ENCODE measurements around the gene CST9. TPM values are rescaled to one million over a fixed set of nuclear protein-coding genes. Genes with fewer than 3 reads are reported as not detected.

CST9 gene
- total and polyA plus RNA-seq, 10 of the 15 experiments (the other 5 are each of a cell fraction or from before 2014, with no cell fraction given): not detected

- DNase-seq (ENCODE audit: low read depth, low spot score) (no peak), FAIRE-seq (no peak), ATAC-seq (no peak)
- no peaks in the 10 kb centered on the region for H3K9me3 ChIP-seq (replicated peaks; ENCODE audit: control insufficient read depth, insufficient read depth, low read length)
- in situ Hi-C loops (cut with MboI): no loop called here
- no peaks in the 10 kb centered on the region for H3K4me1 ChIP-seq (ENCODE audit: control insufficient read depth, insufficient read depth, low read length)
- no peak overlapping the region for H2AFZ ChIP-seq (ENCODE audit: control insufficient read depth, low read depth, low read length)
- SMC1A ChIA-PET (ENCODE audit: uncharacterized antibody, unreplicated experiment): interaction anchor here (1.0 kb wide), 1 partner anchor 161 kb away, joined by 4 read pairs; no protein-coding TSS in a partner anchor
- no peak overlapping the region for H3K9ac ChIP-seq (ENCODE audit: control insufficient read depth, insufficient read depth, low read length)
- H3K4me3 ChIP-seq: no peak overlapping the region
- intact Hi-C loops (cut with micrococcal nuclease; ENCODE audit: unreplicated experiment): loop anchor here (10.0 kb wide), 1 partner anchor 908 kb away; no protein-coding TSS in a partner anchor
- POLR2A ChIA-PET: no interaction called here
- no peaks in the 10 kb centered on the region for H3K36me3 ChIP-seq (ENCODE audit: control insufficient read depth in 2 of 2, insufficient read depth in 2 of 2, low read length in 1 of 2)
- RAD21 ChIA-PET (ENCODE audit: unreplicated experiment): interaction anchor here (1.0 kb wide), 1 partner anchor 20 kb away, joined by 3 read pairs; no protein-coding TSS in a partner anchor
- no peaks in the 10 kb centered on the region for H3K27me3 ChIP-seq (replicated peaks in 1 of 2; ENCODE audit: control insufficient read depth in 2 of 2, insufficient read depth in 2 of 2, low read length in 1 of 2)
- no peak overlapping the region for H3K27ac ChIP-seq (ENCODE audit: control insufficient read depth, insufficient read depth)
- no peaks in the 10 kb centered on the region for H4K20me1 ChIP-seq (ENCODE audit: control insufficient read depth, insufficient read depth)
- TF ChIP-seq, protein P1, sequence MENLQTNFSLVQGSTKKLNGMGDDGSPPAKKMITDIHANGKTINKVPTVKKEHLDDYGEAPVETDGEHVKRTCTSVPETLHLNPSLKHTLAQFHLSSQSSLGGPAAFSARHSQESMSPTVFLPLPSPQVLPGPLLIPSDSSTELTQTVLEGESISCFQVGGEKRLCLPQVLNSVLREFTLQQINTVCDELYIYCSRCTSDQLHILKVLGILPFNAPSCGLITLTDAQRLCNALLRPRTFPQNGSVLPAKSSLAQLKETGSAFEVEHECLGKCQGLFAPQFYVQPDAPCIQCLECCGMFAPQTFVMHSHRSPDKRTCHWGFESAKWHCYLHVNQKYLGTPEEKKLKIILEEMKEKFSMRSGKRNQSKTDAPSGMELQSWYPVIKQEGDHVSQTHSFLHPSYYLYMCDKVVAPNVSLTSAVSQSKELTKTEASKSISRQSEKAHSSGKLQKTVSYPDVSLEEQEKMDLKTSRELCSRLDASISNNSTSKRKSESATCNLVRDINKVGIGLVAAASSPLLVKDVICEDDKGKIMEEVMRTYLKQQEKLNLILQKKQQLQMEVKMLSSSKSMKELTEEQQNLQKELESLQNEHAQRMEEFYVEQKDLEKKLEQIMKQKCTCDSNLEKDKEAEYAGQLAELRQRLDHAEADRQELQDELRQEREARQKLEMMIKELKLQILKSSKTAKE (IDR thresholded peaks at IDR 0.05; ENCODE audit: low read depth, poor library complexity, severe bottlenecking): no peak
- TF ChIP-seq MTA3 (IDR thresholded peaks at IDR 0.05; ENCODE audit: borderline replicate concordance, low read length) (no peak), HDAC6 (IDR thresholded peaks at IDR 0.05; ENCODE audit: unreplicated experiment) (no peak), KLF5 (IDR thresholded peaks at IDR 0.05; ENCODE audit: partially characterized antibody) (no peak), IKZF2 (IDR thresholded peaks at IDR 0.05) (no peak), MEF2A (IDR thresholded peaks at IDR 0.05; ENCODE audit: insufficient read depth, low read depth, low read length) (no peak), RBBP5 (conservative IDR thresholded peaks at IDR 0.05) (no peak), CBX5 (IDR thresholded peaks at IDR 0.05; ENCODE audit: low read depth) (no peak), REST (IDR thresholded peaks at IDR 0.05; ENCODE audit: low read depth, low read length) (no peak)
- TF ChIP-seq, protein P2, sequence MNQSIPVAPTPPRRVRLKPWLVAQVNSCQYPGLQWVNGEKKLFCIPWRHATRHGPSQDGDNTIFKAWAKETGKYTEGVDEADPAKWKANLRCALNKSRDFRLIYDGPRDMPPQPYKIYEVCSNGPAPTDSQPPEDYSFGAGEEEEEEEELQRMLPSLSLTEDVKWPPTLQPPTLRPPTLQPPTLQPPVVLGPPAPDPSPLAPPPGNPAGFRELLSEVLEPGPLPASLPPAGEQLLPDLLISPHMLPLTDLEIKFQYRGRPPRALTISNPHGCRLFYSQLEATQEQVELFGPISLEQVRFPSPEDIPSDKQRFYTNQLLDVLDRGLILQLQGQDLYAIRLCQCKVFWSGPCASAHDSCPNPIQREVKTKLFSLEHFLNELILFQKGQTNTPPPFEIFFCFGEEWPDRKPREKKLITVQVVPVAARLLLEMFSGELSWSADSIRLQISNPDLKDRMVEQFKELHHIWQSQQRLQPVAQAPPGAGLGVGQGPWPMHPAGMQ (IDR thresholded peaks at IDR 0.05; ENCODE audit: borderline replicate concordance): no peak
- CTCF ChIA-PET: no interaction called here
- H3K4me2 ChIP-seq (ENCODE audit: control insufficient read depth, insufficient read depth): no peak overlapping the region
- WGBS (ENCODE audit: insufficient coverage, insufficient replicate concordance, low lambda C conversion rate, missing lambda C conversion rate): 18% methylated on average over 6 of the region's 6 CpGs
- no peaks in the 10 kb centered on the region for H3K79me2 ChIP-seq (ENCODE audit: control insufficient read depth, insufficient read depth, low read length)
- no TSS peak for BruUV-seq (replicated peaks)
These were observed 3.0 kb downstream of the CST9 start for GRCh38 chr20:23602699-23603098.
